Panc1 (cell line): Measurements from ENCODE around the gene MFAP5. TPM values are rescaled to one million over a fixed set of nuclear protein-coding genes. Genes with fewer than 3 reads are reported as not detected.

ENCODE experiments used
- ATAC-seq: fragments of 200-7000 bp; cut with Tn5 transposase; 2 replicates; pipeline ENCODE4 v1.9.1; 2020; ENCODE audit warnings: mild to moderate bottlenecking, moderate library complexity
- BruUV-seq: library from RNA; stranded (reverse); fragments of 400-500 nt; replicated peaks from 2 replicates; lab custom pipeline; 2021; lab: Mats Ljungman, UMichigan
- CTCF ChIA-PET: fragments of 300-600 bp; sonication (Branson Sonifier 250); formaldehyde crosslinking; loops from one replicate; lab custom pipeline; 2022; ENCODE audit warnings: antibody characterized with exemption; lab: Charles Lee
- POLR2A ChIA-PET: fragments of 300-600 bp; sonication (Branson Sonifier 250); formaldehyde crosslinking; loops from one replicate; lab custom pipeline; 2022; ENCODE audit warnings: antibody characterized with exemption; lab: Charles Lee
- DNase-seq: peaks from one replicate; pipeline ENCODE4 v3.0.0-alpha.2; 2010; ENCODE audit warnings: low read depth, low spot score
- H3K27ac ChIP-seq: 2 replicates; pipeline ENCODE4 v1.5.1; 2011; ENCODE audit warnings: mild to moderate bottlenecking, low read length, inconsistent platforms
- H3K27me3 ChIP-seq: fragments of 200-500 bp; sonication (Bioruptor generic); 2 replicates; pipeline ENCODE4 v1.6.0; 2014; ENCODE audit warnings: low read length, inconsistent platforms; ENCODE audit not compliant: control insufficient read depth, insufficient read depth
- H3K36me3 ChIP-seq: fragments of 200-500 bp; sonication (Bioruptor generic); 2 replicates; pipeline ENCODE4 v1.5.1; 2014; ENCODE audit warnings: inconsistent platforms, mild to moderate bottlenecking, low read length, moderate library complexity; ENCODE audit not compliant: control insufficient read depth, insufficient read depth
- H3K4me1 ChIP-seq: 2 replicates; pipeline ENCODE4 v1.5.1; 2011; ENCODE audit warnings: inconsistent platforms, mild to moderate bottlenecking, low read length, moderate library complexity; ENCODE audit not compliant: control insufficient read depth, insufficient read depth
- H3K4me3 ChIP-seq, 2 experiments: 2 replicates each; pipeline ENCODE4 v1.5.1; 2011 to 2012; ENCODE audit warnings: low read depth in 2 of 2, low read length in 2 of 2, mild to moderate bottlenecking in 2 of 2, inconsistent platforms in 1 of 2, moderate library complexity in 1 of 2
- H3K9me3 ChIP-seq: fragments of 200-500 bp; sonication (Bioruptor generic); 2 replicates; pipeline ENCODE4 v1.5.1; 2014; ENCODE audit warnings: low read depth, mild to moderate bottlenecking, inconsistent platforms, low read length, moderate library complexity; ENCODE audit not compliant: control insufficient read depth, insufficient read depth
- POLR2AphosphoS5 ChIP-seq: IDR thresholded peaks from 2 replicates; pipeline ENCODE4 v1.6.1; 2012; ENCODE audit warnings: mild to moderate bottlenecking, low read depth, low read length, moderate library complexity
- SIN3A ChIP-seq: IDR thresholded peaks from 2 replicates; pipeline ENCODE4 v1.6.1; 2012; ENCODE audit warnings: low read depth, mild to moderate bottlenecking, low read length, moderate library complexity, borderline replicate concordance; ENCODE audit not compliant: insufficient read depth
- TCF7L2 ChIP-seq: IDR thresholded peaks from 2 replicates; pipeline ENCODE4 v1.6.1; 2011; ENCODE audit warnings: mild to moderate bottlenecking, low read depth, low read length, inconsistent platforms
- in situ Hi-C: cut with HindIII; loops from 2 replicates; pipeline ENCODE4 v1.10.0; 2016; ENCODE audit warnings: low sequenced_read_pairs, low pct_unique_long_range_greater_than_20kb
- intact Hi-C: fragments of 100-400 bp; cut with micrococcal nuclease; formaldehyde crosslinking; loops from one replicate; pipeline ENCODE4 v1.10.0; 2022; ENCODE audit not compliant: unreplicated experiment
- total RNA-seq: library from RNA; stranded (reverse); gene quantifications from one replicate; pipeline ENCODE4 v1.2.1, GENCODE V29; 2021; ENCODE audit not compliant: unreplicated experiment
- TF ChIP-seq, protein P1 (sequence below), 2 experiments: IDR thresholded peaks; 2 replicates each; pipeline ENCODE4 v1.6.1; 2011 to 2012; ENCODE audit warnings: low read depth in 2 of 2, control low read depth in 1 of 2, low read length in 1 of 2, mild to moderate bottlenecking in 1 of 2, moderate library complexity in 1 of 2; ENCODE audit not compliant: insufficient read depth in 1 of 2
- TF ChIP-seq, protein P2 (sequence below): fragments of 450-650 bp; IDR thresholded peaks from 2 replicates; pipeline ENCODE4 v1.5.1; 2017; ENCODE audit warnings: mild to moderate bottlenecking

Gene MFAP5
- total RNA-seq, 1 experiment from 2014 or later, result not detected

DNA sequence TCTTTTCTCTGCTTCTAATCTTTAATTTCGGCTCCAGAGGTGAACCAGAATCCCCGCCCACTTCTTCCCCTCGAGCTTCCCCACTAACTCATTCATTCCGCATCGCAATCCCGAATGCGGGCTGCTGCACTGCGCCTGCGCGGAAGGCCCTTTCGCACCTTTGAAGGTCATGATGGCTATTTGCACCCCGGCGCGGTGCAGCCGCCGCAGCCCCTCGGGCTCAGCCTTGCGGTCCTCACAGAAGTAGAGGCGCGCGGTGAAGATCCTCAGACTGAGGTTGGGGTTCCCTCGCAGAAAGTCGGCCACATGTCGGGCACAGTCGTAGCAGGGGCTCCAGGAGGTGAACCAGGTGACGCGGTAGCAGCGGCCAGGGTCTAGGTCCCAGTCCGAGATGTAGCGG, 57.6 kb downstream of the MFAP5 start:
- ATAC-seq, result no peak
- Histone ChIP-seq H3K27me3 (no peaks in the 10 kb centered on the region; the same call in 1 of the 2 replicates), H3K4me3 (no peak overlapping the region), H3K36me3 (no peaks in the 10 kb centered on the region), H3K4me1 (no peaks in the 10 kb centered on the region), H3K9me3 (no peaks in the 10 kb centered on the region), H3K27ac (no peak overlapping the region)
- ChIA-PET POLR2A (no interaction called here), CTCF (no interaction called here)
- TF ChIP-seq SIN3A (no peak), TCF7L2 (no peak), POLR2AphosphoS5 (no peak)
- TF ChIP-seq, protein P1, sequence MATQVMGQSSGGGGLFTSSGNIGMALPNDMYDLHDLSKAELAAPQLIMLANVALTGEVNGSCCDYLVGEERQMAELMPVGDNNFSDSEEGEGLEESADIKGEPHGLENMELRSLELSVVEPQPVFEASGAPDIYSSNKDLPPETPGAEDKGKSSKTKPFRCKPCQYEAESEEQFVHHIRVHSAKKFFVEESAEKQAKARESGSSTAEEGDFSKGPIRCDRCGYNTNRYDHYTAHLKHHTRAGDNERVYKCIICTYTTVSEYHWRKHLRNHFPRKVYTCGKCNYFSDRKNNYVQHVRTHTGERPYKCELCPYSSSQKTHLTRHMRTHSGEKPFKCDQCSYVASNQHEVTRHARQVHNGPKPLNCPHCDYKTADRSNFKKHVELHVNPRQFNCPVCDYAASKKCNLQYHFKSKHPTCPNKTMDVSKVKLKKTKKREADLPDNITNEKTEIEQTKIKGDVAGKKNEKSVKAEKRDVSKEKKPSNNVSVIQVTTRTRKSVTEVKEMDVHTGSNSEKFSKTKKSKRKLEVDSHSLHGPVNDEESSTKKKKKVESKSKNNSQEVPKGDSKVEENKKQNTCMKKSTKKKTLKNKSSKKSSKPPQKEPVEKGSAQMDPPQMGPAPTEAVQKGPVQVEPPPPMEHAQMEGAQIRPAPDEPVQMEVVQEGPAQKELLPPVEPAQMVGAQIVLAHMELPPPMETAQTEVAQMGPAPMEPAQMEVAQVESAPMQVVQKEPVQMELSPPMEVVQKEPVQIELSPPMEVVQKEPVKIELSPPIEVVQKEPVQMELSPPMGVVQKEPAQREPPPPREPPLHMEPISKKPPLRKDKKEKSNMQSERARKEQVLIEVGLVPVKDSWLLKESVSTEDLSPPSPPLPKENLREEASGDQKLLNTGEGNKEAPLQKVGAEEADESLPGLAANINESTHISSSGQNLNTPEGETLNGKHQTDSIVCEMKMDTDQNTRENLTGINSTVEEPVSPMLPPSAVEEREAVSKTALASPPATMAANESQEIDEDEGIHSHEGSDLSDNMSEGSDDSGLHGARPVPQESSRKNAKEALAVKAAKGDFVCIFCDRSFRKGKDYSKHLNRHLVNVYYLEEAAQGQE (IDR thresholded peaks at IDR 0.05; ENCODE audit: insufficient read depth in 1 of 2, low read depth in 2 of 2, low read length in 1 of 2), result no peak
- TF ChIP-seq, protein P2, sequence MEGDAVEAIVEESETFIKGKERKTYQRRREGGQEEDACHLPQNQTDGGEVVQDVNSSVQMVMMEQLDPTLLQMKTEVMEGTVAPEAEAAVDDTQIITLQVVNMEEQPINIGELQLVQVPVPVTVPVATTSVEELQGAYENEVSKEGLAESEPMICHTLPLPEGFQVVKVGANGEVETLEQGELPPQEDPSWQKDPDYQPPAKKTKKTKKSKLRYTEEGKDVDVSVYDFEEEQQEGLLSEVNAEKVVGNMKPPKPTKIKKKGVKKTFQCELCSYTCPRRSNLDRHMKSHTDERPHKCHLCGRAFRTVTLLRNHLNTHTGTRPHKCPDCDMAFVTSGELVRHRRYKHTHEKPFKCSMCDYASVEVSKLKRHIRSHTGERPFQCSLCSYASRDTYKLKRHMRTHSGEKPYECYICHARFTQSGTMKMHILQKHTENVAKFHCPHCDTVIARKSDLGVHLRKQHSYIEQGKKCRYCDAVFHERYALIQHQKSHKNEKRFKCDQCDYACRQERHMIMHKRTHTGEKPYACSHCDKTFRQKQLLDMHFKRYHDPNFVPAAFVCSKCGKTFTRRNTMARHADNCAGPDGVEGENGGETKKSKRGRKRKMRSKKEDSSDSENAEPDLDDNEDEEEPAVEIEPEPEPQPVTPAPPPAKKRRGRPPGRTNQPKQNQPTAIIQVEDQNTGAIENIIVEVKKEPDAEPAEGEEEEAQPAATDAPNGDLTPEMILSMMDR, result no peak
- BruUV-seq, result no TSS peak
- DNase-seq, result no peak
- intact Hi-C loops (no loop called here), in situ Hi-C loops (no loop called here)

DNA sequence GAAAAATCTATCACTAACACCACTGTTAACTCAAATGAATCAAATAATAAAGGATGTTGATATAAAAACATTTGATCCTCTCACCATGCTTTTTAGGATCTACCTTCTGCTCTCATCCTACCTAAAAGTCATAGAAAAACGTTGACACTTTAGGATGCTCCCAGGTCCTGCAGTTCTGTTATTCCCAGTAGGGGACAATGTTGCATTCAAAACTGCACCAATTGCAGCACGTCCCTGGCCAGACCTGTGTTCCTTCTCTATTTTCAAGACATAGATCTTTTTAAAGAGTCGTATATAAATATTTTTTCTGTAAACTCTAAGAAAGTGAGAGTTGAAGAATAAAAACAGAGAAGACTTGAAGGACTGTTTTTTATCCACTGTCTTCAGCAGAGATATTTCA, 58.8 kb downstream of the MFAP5 start:
- DNase-seq (no peak), ATAC-seq (no peak)
- H3K27me3 ChIP-seq, result no peaks in the 10 kb centered on the region; the same call in 1 of the 2 replicates
- H3K27ac ChIP-seq, result no peak overlapping the region
- TF ChIP-seq TCF7L2, result no peak
- TF ChIP-seq, protein P2, result peak; percentile 19; the same call in 1 of the 2 replicates
- CTCF ChIA-PET, result no interaction called here
- no peaks in the 10 kb centered on the region for H3K36me3 ChIP-seq
- in situ Hi-C loops, result no loop called here
- intact Hi-C loops, result no loop called here
- H3K4me3 ChIP-seq, result no peak overlapping the region
- H3K4me1 ChIP-seq, result no peaks in the 10 kb centered on the region
- POLR2A ChIA-PET, result no interaction called here
- no TSS peak for BruUV-seq
- H3K9me3 ChIP-seq, result no peaks in the 10 kb centered on the region
